ENCODE results near the gene MRPL12. TPM values are rescaled to one million over a fixed set of nuclear protein-coding genes. Genes with fewer than 3 reads are reported as not detected.

Gene MRPL12
- total RNA-seq, 3 donors from 2014 or later (not counting 1 experiment from before 2014, with no cell fraction given): 16.3 to 24.4 (median 17.5) TPM

- H3K4me3 Mint-ChIP-seq: no peak overlapping the region
- H3K9me3 Mint-ChIP-seq: no peaks in the 10 kb centered on the region
- H3K4me3 ChIP-seq (ENCODE audit: low read length): no peak overlapping the region
- intact Hi-C loops (cut with micrococcal nuclease): no loop called here
- no peak for DNase-seq
- TF ChIP-seq CTCF (IDR thresholded peaks at IDR 0.05): no peak
- 95% methylated on average over 14 of the region's 14 CpGs for WGBS (ENCODE audit: insufficient coverage)
- no peaks in the 10 kb centered on the region for H3K9me3 ChIP-seq (ENCODE audit: control insufficient read depth, insufficient read depth, low read length)
- H3K27ac Mint-ChIP-seq: no peak overlapping the region
- H3K4me1 ChIP-seq (ENCODE audit: control insufficient read depth, insufficient read depth, low read length): peaks cover 18% of the 10 kb centered on the region
- ATAC-seq: no peak
- H3K36me3 ChIP-seq (ENCODE audit: control insufficient read depth, insufficient read depth, low read length): peaks cover 63% of the 10 kb centered on the region
- H3K36me3 Mint-ChIP-seq: no peaks in the 10 kb centered on the region
- no peaks in the 10 kb centered on the region for H3K27me3 ChIP-seq (ENCODE audit: control insufficient read depth, insufficient read depth, low read length)
- H3K27ac ChIP-seq (ENCODE audit: low read length): no peak overlapping the region
- H3K27me3 Mint-ChIP-seq (ENCODE audit: low read depth in 2 of 2): no peaks in the 10 kb centered on the region
- peaks cover 18 to 38% of the 10 kb centered on the region in 2 donors for H3K4me1 Mint-ChIP-seq
Observed at GRCh38 chr17:81688616-81689015, 14.6 kb upstream of the MRPL12 start.

- peaks cover 77% of the 10 kb centered on the region for H3K36me3 ChIP-seq (ENCODE audit: control insufficient read depth, insufficient read depth, low read length)
- no peak for DNase-seq
- Mint-ChIP-seq H3K4me1 (peaks cover 11 to 31% of the 10 kb centered on the region in 2 donors), H3K4me3 (no peak overlapping the region), H3K27me3 (ENCODE audit: low read depth in 2 of 2) (no peaks in the 10 kb centered on the region), H3K9me3 (no peaks in the 10 kb centered on the region), H3K36me3 (no peaks in the 10 kb centered on the region), H3K27ac (no peak overlapping the region)
- no peak overlapping the region for H3K4me3 ChIP-seq (ENCODE audit: low read length)
- ATAC-seq: no peak
- H3K9me3 ChIP-seq (ENCODE audit: control insufficient read depth, insufficient read depth, low read length): no peaks in the 10 kb centered on the region
- TF ChIP-seq CTCF (IDR thresholded peaks at IDR 0.05): no peak
- intact Hi-C loops (cut with micrococcal nuclease): no loop called here
- H3K27me3 ChIP-seq (ENCODE audit: control insufficient read depth, insufficient read depth, low read length): no peaks in the 10 kb centered on the region
- H3K27ac ChIP-seq (ENCODE audit: low read length): no peak overlapping the region
- 94% methylated on average over 18 of the region's 18 CpGs for WGBS (ENCODE audit: insufficient coverage)
- H3K4me1 ChIP-seq (ENCODE audit: control insufficient read depth, insufficient read depth, low read length): peaks cover 9% of the 10 kb centered on the region
Observed at GRCh38 chr17:81690066-81690465, 13.1 kb upstream of the MRPL12 start.

GRCh38 chr17:81690549-81690948, 12.6 kb upstream of the MRPL12 start:
- H3K4me1 ChIP-seq (ENCODE audit: control insufficient read depth, insufficient read depth, low read length): peaks cover 4% of the 10 kb centered on the region
- Mint-ChIP-seq H3K4me3 (no peak overlapping the region), H3K27me3 (ENCODE audit: low read depth in 2 of 2) (no peaks in the 10 kb centered on the region), H3K36me3 (no peaks in the 10 kb centered on the region), H3K4me1 (peaks cover 11 to 27% of the 10 kb centered on the region in 2 donors), H3K9me3 (no peaks in the 10 kb centered on the region), H3K27ac (no peak overlapping the region)
- DNase-seq (no peak), ATAC-seq (no peak)
- no peak overlapping the region for H3K27ac ChIP-seq (ENCODE audit: low read length)
- WGBS (ENCODE audit: insufficient coverage): 94% methylated on average over 17 of the region's 17 CpGs
- no peak overlapping the region for H3K4me3 ChIP-seq (ENCODE audit: low read length)
- no peaks in the 10 kb centered on the region for H3K27me3 ChIP-seq (ENCODE audit: control insufficient read depth, insufficient read depth, low read length)
- H3K36me3 ChIP-seq (ENCODE audit: control insufficient read depth, insufficient read depth, low read length): peaks cover 82% of the 10 kb centered on the region
- H3K9me3 ChIP-seq (ENCODE audit: control insufficient read depth, insufficient read depth, low read length): no peaks in the 10 kb centered on the region
- TF ChIP-seq CTCF (IDR thresholded peaks at IDR 0.05): no peak
- intact Hi-C loops (cut with micrococcal nuclease): no loop called here

DNA sequence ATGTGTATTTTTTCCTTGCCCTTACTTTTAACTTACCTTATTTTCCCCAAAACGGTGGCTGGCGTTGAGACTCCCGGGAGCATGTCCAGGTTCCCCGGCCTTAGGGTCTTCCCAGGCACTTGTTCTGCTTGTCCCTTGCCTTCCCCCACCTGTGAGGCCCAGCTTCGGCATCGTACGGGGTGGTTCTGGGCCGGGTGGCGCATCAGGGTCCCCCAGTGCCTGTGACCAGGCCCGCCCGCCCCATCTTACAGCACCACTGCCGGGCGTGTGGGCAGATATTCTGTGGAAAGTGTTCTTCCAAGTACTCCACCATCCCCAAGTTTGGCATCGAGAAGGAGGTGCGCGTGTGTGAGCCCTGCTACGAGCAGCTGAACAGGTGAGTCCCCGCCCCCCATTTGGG, 12.0 kb upstream of the MRPL12 start:
- Mint-ChIP-seq H3K9me3 (no peaks in the 10 kb centered on the region), H3K27ac (no peak overlapping the region), H3K27me3 (ENCODE audit: low read depth in 2 of 2) (no peaks in the 10 kb centered on the region), H3K4me1 (peaks cover 11 to 25% of the 10 kb centered on the region in 2 donors), H3K4me3 (no peak overlapping the region), H3K36me3 (no peaks in the 10 kb centered on the region)
- Histone ChIP-seq H3K36me3 (ENCODE audit: control insufficient read depth, insufficient read depth, low read length) (peaks cover 89% of the 10 kb centered on the region), H3K9me3 (ENCODE audit: control insufficient read depth, insufficient read depth, low read length) (no peaks in the 10 kb centered on the region), H3K4me3 (ENCODE audit: low read length) (no peak overlapping the region), H3K27ac (ENCODE audit: low read length) (no peak overlapping the region), H3K27me3 (ENCODE audit: control insufficient read depth, insufficient read depth, low read length) (no peaks in the 10 kb centered on the region), H3K4me1 (ENCODE audit: control insufficient read depth, insufficient read depth, low read length) (no peaks in the 10 kb centered on the region)
- WGBS (ENCODE audit: insufficient coverage): 97% methylated on average over 18 of the region's 18 CpGs
- intact Hi-C loops (cut with micrococcal nuclease): no loop called here
- DNase-seq: no peak
- ATAC-seq: no peak
- no peak for TF ChIP-seq CTCF (IDR thresholded peaks at IDR 0.05)

Measured in natural killer cell (primary cell).